HG03565 (cell line): Measurements from ENCODE around the gene MSL3B.

Source experiments
- ATAC-seq: cut with Tn5 transposase; IDR thresholded peaks from one replicate; pipeline ENCODE4 v1.9.1; 2021; ENCODE audit warnings: mild to moderate bottlenecking, moderate library complexity; ENCODE audit not compliant: unreplicated experiment

Gene MSL3B

GRCh38 chr2:233853883-233854240 is 14.3 kb downstream of the MSL3B start:
- no peak for ATAC-seq

- no peak for ATAC-seq
Observed at GRCh38 chr2:233853353-233853752, 14.8 kb downstream of the MSL3B start.

GRCh38 chr2:233852056-233852455 is 16.1 kb downstream of the MSL3B start:
- ATAC-seq: no peak

GRCh38 chr2:233851169-233851568 is 17.0 kb downstream of the MSL3B start:
- no peak for ATAC-seq

- no peak for ATAC-seq
Observed at GRCh38 chr2:233850745-233851144, 17.4 kb downstream of the MSL3B start.

- ATAC-seq: no peak
Observed at GRCh38 chr2:233849607-233850271, 18.4 kb downstream of the MSL3B start.

- ATAC-seq: no peak
Observed at GRCh38 chr2:233848276-233848675, 19.9 kb downstream of the MSL3B start.

- no peak for ATAC-seq
Observed at GRCh38 chr2:233847248-233847898, 20.8 kb downstream of the MSL3B start.

- ATAC-seq: no peak
Observed at GRCh38 chr2:233846387-233847247, 21.6 kb downstream of the MSL3B start.

- ATAC-seq: no peak
Observed at GRCh38 chr2:233845301-233846060, 22.7 kb downstream of the MSL3B start.

GRCh38 chr2:233844836-233845235 is 23.4 kb downstream of the MSL3B start:
- no peak for ATAC-seq

- ATAC-seq: no peak
Observed at GRCh38 chr2:233844064-233844807, 23.9 kb downstream of the MSL3B start.

- ATAC-seq: no peak
Observed at GRCh38 chr2:233841183-233841582, 27.0 kb downstream of the MSL3B start.

- ATAC-seq: no peak
Observed at GRCh38 chr2:233840520-233840919, 27.7 kb downstream of the MSL3B start.

GRCh38 chr2:233839447-233839820 is 28.8 kb downstream of the MSL3B start:
- ATAC-seq: no peak

GRCh38 chr2:233838726-233839446 is 29.3 kb downstream of the MSL3B start:
- no peak for ATAC-seq

- ATAC-seq: no peak
Observed at GRCh38 chr2:233838251-233838650, 29.9 kb downstream of the MSL3B start.

GRCh38 chr2:233837694-233838229 is 30.4 kb downstream of the MSL3B start:
- no peak for ATAC-seq

GRCh38 chr2:233836359-233836758 is 31.8 kb downstream of the MSL3B start:
- ATAC-seq: no peak
